Osteoblast (primary cell): ENCODE data around the gene KIF18A. TPM values are rescaled to one million over a fixed set of nuclear protein-coding genes. Genes with fewer than 3 reads are reported as not detected.
A peak's percentile ranks its signal among the peaks of the same experiment; 100 is the strongest.

ENCODE experiments used
- DNase-seq: peaks from one replicate; pipeline ENCODE4 v3.0.0; 2011; ENCODE audit warnings: low spot score, mixed read lengths; ENCODE audit not compliant: insufficient read length; ENCODE audit errors: missing footprints
- H2AFZ ChIP-seq: 2 replicates; pipeline ENCODE4 v1.6.0; 2011; ENCODE audit warnings: mild to moderate bottlenecking, low read length
- H3K27ac ChIP-seq: 2 replicates; pipeline ENCODE4 v1.5.1; 2011; ENCODE audit warnings: mild to moderate bottlenecking, low read depth, low read length, moderate library complexity
- H3K27me3 ChIP-seq: 2 replicates; pipeline ENCODE4 v1.6.0; 2012; ENCODE audit warnings: mild to moderate bottlenecking, control low read depth, inconsistent platforms, low read length, moderate library complexity; ENCODE audit not compliant: insufficient read depth
- H3K36me3 ChIP-seq: 2 replicates; pipeline ENCODE4 v1.5.1; 2011; ENCODE audit warnings: mild to moderate bottlenecking, low read length, control low read depth, moderate library complexity; ENCODE audit not compliant: insufficient read depth
- H3K4me1 ChIP-seq: 2 replicates; pipeline ENCODE4 v1.5.1; 2011; ENCODE audit warnings: mild to moderate bottlenecking, low read length, control low read depth, moderate library complexity; ENCODE audit not compliant: insufficient read depth
- H3K4me2 ChIP-seq: 2 replicates; pipeline ENCODE4 v1.6.0; 2011; ENCODE audit warnings: mild to moderate bottlenecking, low read length; ENCODE audit not compliant: insufficient read depth
- H3K4me3 ChIP-seq: fragments of 200-600 bp; sonication (generic); 3 replicates; pipeline ENCODE4 v1.5.1; 2012; ENCODE audit warnings: mild to moderate bottlenecking, low read length, inconsistent platforms; ENCODE audit not compliant: insufficient read depth
- H3K79me2 ChIP-seq: 2 replicates; pipeline ENCODE4 v1.6.0; 2012; ENCODE audit warnings: mild to moderate bottlenecking, low read length, control low read depth, inconsistent platforms; ENCODE audit not compliant: insufficient read depth
- H3K9me3 ChIP-seq: 2 replicates; pipeline ENCODE4 v1.5.1; 2011; ENCODE audit warnings: low read depth, low read length, control low read depth
- H4K20me1 ChIP-seq: 2 replicates; pipeline ENCODE4 v1.6.0; 2012; ENCODE audit warnings: mild to moderate bottlenecking, low read length, control low read depth; ENCODE audit not compliant: insufficient read depth
- CTCF ChIP-seq: IDR thresholded peaks from 2 replicates; pipeline ENCODE4 v1.5.1; 2011; ENCODE audit warnings: mild to moderate bottlenecking, low read depth, low read length, moderate library complexity; ENCODE audit errors: extremely low read depth
- total RNA-seq: library from RNA; depleted of rRNA; stranded (reverse); fragments of >200 nt; gene quantifications from 2 replicates; pipeline ENCODE4 v1.2.3, GENCODE V29; 2012

The KIF18A gene
- total RNA-seq, 1 donor: 4.0 TPM

- Histone ChIP-seq H3K27ac (no peak overlapping the region), H3K79me2 (peaks cover 55% of the 10 kb centered on the region)
- DNase-seq: no peak
Observed at GRCh38 chr11:28114116-28114515, 6.2 kb upstream of the KIF18A start.

GRCh38 chr11:28110821-28111200 is 2.9 kb upstream of the KIF18A start:
- peak overlapping the region; percentile 95 for H3K27ac ChIP-seq
- H3K4me2 ChIP-seq: peak overlapping the region; percentile 94
- no peak for TF ChIP-seq CTCF
- no peaks in the 10 kb centered on the region for H4K20me1 ChIP-seq
- H3K9me3 ChIP-seq: no peaks in the 10 kb centered on the region
- H3K79me2 ChIP-seq: peaks cover 69% of the 10 kb centered on the region
- peaks cover 10% of the 10 kb centered on the region for H3K36me3 ChIP-seq
- peak overlapping the region; percentile 82 for H2AFZ ChIP-seq
- no peaks in the 10 kb centered on the region for H3K27me3 ChIP-seq
- DNase-seq: peak; percentile 18
- H3K4me3 ChIP-seq: peak overlapping the region; percentile 85
- H3K4me1 ChIP-seq: peaks cover 26% of the 10 kb centered on the region

More at GRCh38 chr11:28114116-28114515, 6.2 kb upstream of the KIF18A start:
- Histone ChIP-seq H2AFZ (no peak overlapping the region), H4K20me1 (no peaks in the 10 kb centered on the region), H3K4me3 (no peak overlapping the region), H3K27me3 (no peaks in the 10 kb centered on the region), H3K4me1 (peaks cover 10% of the 10 kb centered on the region), H3K36me3 (peaks cover 10% of the 10 kb centered on the region), H3K9me3 (no peaks in the 10 kb centered on the region), H3K4me2 (no peak overlapping the region)
- no peak for TF ChIP-seq CTCF

GRCh38 chr11:28110108-28110820 is 2.3 kb upstream of the KIF18A start:
- TF ChIP-seq CTCF: no peak
- peaks cover 30% of the 10 kb centered on the region for H3K4me1 ChIP-seq
- H3K4me2 ChIP-seq: peak overlapping the region; percentile 94
- DNase-seq: no peak
- no peaks in the 10 kb centered on the region for H3K9me3 ChIP-seq
- H4K20me1 ChIP-seq: no peaks in the 10 kb centered on the region
- no peaks in the 10 kb centered on the region for H3K27me3 ChIP-seq
- H3K4me3 ChIP-seq: peak overlapping the region; percentile 85
- H3K27ac ChIP-seq: peak overlapping the region; percentile 95
- peak overlapping the region; percentile 82 for H2AFZ ChIP-seq
- H3K79me2 ChIP-seq: peaks cover 75% of the 10 kb centered on the region
- H3K36me3 ChIP-seq: peaks cover 5% of the 10 kb centered on the region

GRCh38 chr11:28108958-28109357 is 1.0 kb upstream of the KIF18A start:
- H3K36me3 ChIP-seq: no peaks in the 10 kb centered on the region
- H3K4me3 ChIP-seq: peak overlapping the region; percentile 85
- H2AFZ ChIP-seq: no peak overlapping the region
- H3K79me2 ChIP-seq: peaks cover 80% of the 10 kb centered on the region
- no peaks in the 10 kb centered on the region for H4K20me1 ChIP-seq
- no peak for TF ChIP-seq CTCF
- peaks cover 37% of the 10 kb centered on the region for H3K4me1 ChIP-seq
- no peaks in the 10 kb centered on the region for H3K9me3 ChIP-seq
- no peak for DNase-seq
- no peaks in the 10 kb centered on the region for H3K27me3 ChIP-seq
- peak overlapping the region; percentile 95 for H3K27ac ChIP-seq
- peak overlapping the region; percentile 94 for H3K4me2 ChIP-seq
